DOHH2 (cell line): Measurements from ENCODE around the gene RNF150.
A peak's percentile ranks its signal among the peaks of the same experiment; 100 is the strongest.

ENCODE experiments used
- H3F3A ChIP-seq: fragments of 200-600 bp; sonication (generic), shearing (Covaris generic); 2 replicates; pipeline ENCODE4 v1.6.0; 2016; ENCODE audit warnings: antibody characterized with exemption, mild to moderate bottlenecking; ENCODE audit not compliant: control insufficient read depth, insufficient read depth
- H3K27ac ChIP-seq: fragments of 200-600 bp; sonication (generic); 2 replicates; pipeline ENCODE4 v1.5.1; 2014; ENCODE audit warnings: low read depth, mild to moderate bottlenecking, low read length, moderate library complexity
- H3K27me3 ChIP-seq: fragments of 200-600 bp; sonication (generic); 2 replicates; pipeline ENCODE4 v1.6.1; 2014; ENCODE audit warnings: mild to moderate bottlenecking, low read length, mixed read lengths; ENCODE audit not compliant: control insufficient read depth
- H3K36me3 ChIP-seq: fragments of 200-600 bp; sonication (generic); 2 replicates; pipeline ENCODE4 v1.6.1; 2014; ENCODE audit warnings: mild to moderate bottlenecking, low read length, moderate library complexity, mixed read lengths; ENCODE audit not compliant: control insufficient read depth
- H3K4me1 ChIP-seq: fragments of 200-600 bp; sonication (generic); 2 replicates; pipeline ENCODE4 v1.6.1; 2014; ENCODE audit warnings: mild to moderate bottlenecking, low read length, mixed read lengths; ENCODE audit not compliant: control insufficient read depth
- H3K4me2 ChIP-seq: fragments of 200-600 bp; sonication (generic); 2 replicates; pipeline ENCODE4 v1.6.0; 2014; ENCODE audit warnings: mild to moderate bottlenecking, low read length, moderate library complexity
- H3K4me3 ChIP-seq: fragments of 200-600 bp; sonication (generic); 2 replicates; pipeline ENCODE4 v1.5.1; 2014; ENCODE audit warnings: mild to moderate bottlenecking, low read length, mixed read lengths
- H3K79me2 ChIP-seq: fragments of 200-600 bp; sonication (generic); 2 replicates; pipeline ENCODE4 v1.6.1; 2014; ENCODE audit warnings: mild to moderate bottlenecking, low read length, mixed read lengths; ENCODE audit not compliant: control insufficient read depth
- H3K9me2 ChIP-seq: fragments of 200-600 bp; sonication (generic); replicated peaks from 2 replicates; pipeline ENCODE4 v1.6.1; 2014; ENCODE audit warnings: mild to moderate bottlenecking, low read length, mixed read lengths; ENCODE audit not compliant: control insufficient read depth
- H3K9me3 ChIP-seq: fragments of 200-600 bp; sonication (generic); 2 replicates; pipeline ENCODE4 v1.6.1; 2014; ENCODE audit warnings: antibody characterized with exemption, low read length, mixed read lengths; ENCODE audit not compliant: control insufficient read depth, insufficient read depth
- H4K20me1 ChIP-seq: fragments of 200-600 bp; sonication (generic); 2 replicates; pipeline ENCODE4 v1.6.0; 2014; ENCODE audit warnings: low read depth, mild to moderate bottlenecking, antibody characterized with exemption, low read length, moderate library complexity; ENCODE audit not compliant: control insufficient read depth, insufficient read depth
- EZH2phosphoT487 ChIP-seq: fragments of 200-600 bp; sonication (generic); IDR thresholded peaks from 2 replicates; pipeline ENCODE4 v1.6.1; 2017; ENCODE audit warnings: borderline replicate concordance, mild to moderate bottlenecking, antibody characterized with exemption, low read length, moderate library complexity, mixed read lengths
- TF ChIP-seq, protein P1 (sequence below): fragments of 200-600 bp; sonication (generic); IDR thresholded peaks from one replicate; pipeline ENCODE4 v1.5.1; 2014; ENCODE audit warnings: antibody characterized with exemption, mild to moderate bottlenecking, low read depth, low read length; ENCODE audit not compliant: poor library complexity, severe bottlenecking

The RNF150 gene

DNA sequence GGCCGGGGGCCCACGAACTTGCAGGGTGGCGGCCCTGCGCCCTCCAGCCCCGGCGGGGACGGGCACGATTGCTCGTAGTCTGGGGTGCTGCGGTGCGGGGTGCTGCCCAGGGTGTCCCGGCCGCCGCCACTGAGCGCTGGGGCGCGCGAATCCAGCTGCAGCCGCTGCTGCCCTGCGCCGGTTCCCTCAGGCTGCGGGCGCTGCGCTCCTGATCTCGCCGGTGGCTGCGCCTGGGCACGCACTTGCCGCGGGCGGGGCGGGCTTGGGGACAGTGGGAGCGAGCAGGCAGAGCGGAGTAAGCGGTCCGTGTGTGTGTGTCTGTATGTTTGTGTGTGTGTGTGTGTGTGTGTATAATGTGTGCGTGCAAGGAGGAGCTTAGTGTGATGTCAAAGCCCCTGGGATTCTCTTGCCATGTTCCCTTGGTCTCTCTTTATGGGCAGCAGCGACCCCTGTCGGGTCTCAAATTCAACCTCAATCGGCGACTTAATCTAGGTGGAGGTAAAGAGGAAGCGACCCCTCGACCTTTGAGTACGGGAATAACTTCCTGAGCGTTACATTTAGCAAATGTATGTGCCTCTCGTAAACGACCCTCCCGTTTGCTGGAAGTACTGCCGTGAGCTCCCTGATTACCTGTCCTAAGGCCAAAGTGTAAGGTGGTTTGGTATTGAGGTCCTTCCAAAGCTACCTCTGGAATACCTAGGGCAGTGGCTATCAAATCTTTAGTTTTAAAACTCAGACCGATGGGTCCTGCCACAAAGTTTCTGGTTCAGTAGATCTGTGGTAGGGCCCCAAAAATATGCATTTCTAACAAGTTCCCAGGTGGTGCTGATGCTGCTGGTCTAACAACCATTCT is at the start of gene RNF150:
Gene RNF150 (minus strand): TSS at position 324 of the 853 bp plus-strand sequence.
- Histone ChIP-seq H3K4me3 (peak within 1 kb of the TSS; percentile 45), H3K27me3 (peaks cover 8% of the 10 kb centered on the region), H3K79me2 (no peaks in the 10 kb centered on the region), H3F3A (no peaks in the 10 kb centered on the region), H4K20me1 (no peaks in the 10 kb centered on the region), H3K9me3 (no peaks in the 10 kb centered on the region), H3K27ac (no peak within 1 kb of the TSS), H3K9me2 (no peaks in the 10 kb centered on the region), H3K4me1 (peaks cover 6% of the 10 kb centered on the region; the same call in 1 of the 2 replicates), H3K4me2 (peak within 1 kb of the TSS; percentile 50), H3K36me3 (no peaks in the 10 kb centered on the region)
- TF ChIP-seq, protein P1, sequence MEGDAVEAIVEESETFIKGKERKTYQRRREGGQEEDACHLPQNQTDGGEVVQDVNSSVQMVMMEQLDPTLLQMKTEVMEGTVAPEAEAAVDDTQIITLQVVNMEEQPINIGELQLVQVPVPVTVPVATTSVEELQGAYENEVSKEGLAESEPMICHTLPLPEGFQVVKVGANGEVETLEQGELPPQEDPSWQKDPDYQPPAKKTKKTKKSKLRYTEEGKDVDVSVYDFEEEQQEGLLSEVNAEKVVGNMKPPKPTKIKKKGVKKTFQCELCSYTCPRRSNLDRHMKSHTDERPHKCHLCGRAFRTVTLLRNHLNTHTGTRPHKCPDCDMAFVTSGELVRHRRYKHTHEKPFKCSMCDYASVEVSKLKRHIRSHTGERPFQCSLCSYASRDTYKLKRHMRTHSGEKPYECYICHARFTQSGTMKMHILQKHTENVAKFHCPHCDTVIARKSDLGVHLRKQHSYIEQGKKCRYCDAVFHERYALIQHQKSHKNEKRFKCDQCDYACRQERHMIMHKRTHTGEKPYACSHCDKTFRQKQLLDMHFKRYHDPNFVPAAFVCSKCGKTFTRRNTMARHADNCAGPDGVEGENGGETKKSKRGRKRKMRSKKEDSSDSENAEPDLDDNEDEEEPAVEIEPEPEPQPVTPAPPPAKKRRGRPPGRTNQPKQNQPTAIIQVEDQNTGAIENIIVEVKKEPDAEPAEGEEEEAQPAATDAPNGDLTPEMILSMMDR: peak; percentile 47
- TF ChIP-seq EZH2phosphoT487: no peak

DNA sequence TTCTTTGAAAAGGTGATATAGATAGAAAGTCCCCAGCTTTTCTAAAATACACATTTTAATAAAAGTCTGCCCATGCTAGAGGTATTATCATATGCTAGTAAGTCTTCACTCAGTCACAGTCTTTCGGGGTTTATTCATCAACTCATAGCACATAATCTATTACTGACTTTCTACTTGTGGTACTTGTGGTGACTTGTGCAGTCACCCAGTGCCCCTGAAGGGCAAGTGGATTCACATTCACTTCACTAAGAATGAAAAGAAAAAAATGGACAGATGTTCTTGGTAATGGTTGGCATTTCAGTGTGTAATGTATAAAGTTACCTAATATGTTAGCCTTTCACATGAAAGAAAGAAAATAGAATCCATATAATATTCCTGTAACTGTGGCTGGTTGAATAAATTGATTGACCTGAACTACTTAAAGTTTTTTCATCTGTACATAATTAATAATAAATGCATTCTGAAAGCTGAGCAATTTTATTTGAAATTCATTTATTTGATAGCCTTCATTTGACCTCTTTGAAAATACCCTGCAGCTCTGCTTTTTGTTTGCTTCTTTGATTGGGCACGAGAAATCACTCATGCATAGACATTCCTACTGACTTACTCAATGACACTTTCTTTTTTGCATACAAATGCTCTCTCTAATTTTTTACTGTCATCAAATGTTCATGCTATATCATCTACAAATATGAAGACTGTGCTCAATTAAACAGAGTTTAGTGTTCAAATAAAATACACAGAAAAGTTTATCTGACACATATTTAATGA is 47.9 kb upstream of the RNF150 start:
- H3K79me2 ChIP-seq: no peaks in the 10 kb centered on the region
- no peaks in the 10 kb centered on the region for H3K36me3 ChIP-seq
- no peak overlapping the region for H3K4me3 ChIP-seq
- TF ChIP-seq, protein P1: no peak
- TF ChIP-seq EZH2phosphoT487: no peak
- no peak overlapping the region for H3K4me2 ChIP-seq
- H3K4me1 ChIP-seq: no peaks in the 10 kb centered on the region
- H4K20me1 ChIP-seq: no peaks in the 10 kb centered on the region
- H3K9me3 ChIP-seq: no peaks in the 10 kb centered on the region
- no peaks in the 10 kb centered on the region for H3K9me2 ChIP-seq
- H3F3A ChIP-seq: no peaks in the 10 kb centered on the region
- no peak overlapping the region for H3K27ac ChIP-seq
- no peaks in the 10 kb centered on the region for H3K27me3 ChIP-seq

DNA sequence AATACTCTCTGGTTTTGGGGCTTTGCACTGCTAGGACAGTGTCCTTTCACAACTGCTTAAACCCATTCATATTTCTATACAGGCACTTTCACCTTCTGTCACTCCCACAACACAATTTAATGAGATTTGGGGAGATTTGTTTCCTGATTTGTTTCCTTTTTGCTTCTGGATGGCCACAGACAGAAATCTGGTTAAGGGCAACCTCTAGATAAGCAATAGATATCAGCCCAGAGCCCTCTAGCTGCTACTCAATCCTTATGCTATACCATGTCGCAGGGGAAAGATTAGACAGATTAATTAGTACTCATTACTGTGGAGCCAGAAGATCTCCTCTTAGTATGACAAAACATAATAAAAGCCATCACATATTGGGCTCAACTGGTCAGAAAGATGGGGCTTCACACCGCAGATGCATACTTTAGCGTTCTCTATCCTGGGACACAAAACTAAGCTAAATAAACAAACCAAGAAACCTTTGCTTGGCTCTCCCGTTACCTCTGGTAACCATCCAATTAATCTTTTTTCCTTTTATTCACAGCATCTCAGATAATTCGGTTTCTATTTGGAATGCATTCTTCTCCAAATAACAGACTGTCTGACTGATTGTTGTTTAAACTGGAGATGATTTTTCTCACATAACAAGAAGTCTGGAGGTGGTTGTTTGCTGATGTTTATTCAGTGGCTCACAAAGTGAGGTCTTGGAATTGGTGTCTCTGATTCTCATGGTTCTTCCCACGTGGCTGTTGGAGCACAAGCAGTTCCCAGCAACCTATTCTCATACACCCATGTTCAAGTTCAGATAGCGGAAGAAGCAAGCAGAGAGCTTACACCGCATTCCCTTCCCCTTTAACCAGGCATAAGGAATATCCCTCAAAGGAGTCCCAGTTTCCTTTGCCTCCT is 46.5 kb upstream of the RNF150 start:
- no peak for TF ChIP-seq EZH2phosphoT487
- TF ChIP-seq, protein P1: no peak
- H3K9me3 ChIP-seq: no peaks in the 10 kb centered on the region

More for the DNA sequence above, 46.5 kb upstream of the RNF150 start:
- no peaks in the 10 kb centered on the region for H3K4me1 ChIP-seq
- no peaks in the 10 kb centered on the region for H3K9me2 ChIP-seq
- no peak overlapping the region for H3K27ac ChIP-seq
- no peak overlapping the region for H3K4me2 ChIP-seq
- H3K27me3 ChIP-seq: no peaks in the 10 kb centered on the region
- no peaks in the 10 kb centered on the region for H3K79me2 ChIP-seq
- no peaks in the 10 kb centered on the region for H4K20me1 ChIP-seq
- H3K36me3 ChIP-seq: no peaks in the 10 kb centered on the region
- H3F3A ChIP-seq: no peaks in the 10 kb centered on the region
- no peak overlapping the region for H3K4me3 ChIP-seq
